Adrenal gland (tissue), 12 donors: ENCODE results near the gene TAF4. TPM values are rescaled to one million over a fixed set of nuclear protein-coding genes. Genes with fewer than 3 reads are reported as not detected.

Experiments
- DNase-seq, 7 donors: peaks; one replicate each; pipeline ENCODE4 v3.0.0-alpha.2; 2019 to 2020
- H3K27ac ChIP-seq, 5 donors: fragments of 200-600 bp; sonication (generic) in 4 of 5; 1 replicate in 3 of 5; 2 replicates in 2 of 5; pipeline versions ENCODE4 v1.5.1 to v1.8.0; 2016 to 2020; ENCODE audit warnings: mild to moderate bottlenecking in 1 of 5
- H3K27me3 ChIP-seq: fragments of 200-600 bp; 2 replicates; pipeline ENCODE4 v1.8.0; 2021
- H3K36me3 ChIP-seq, 2 donors: fragments of 200-600 bp; replicated peaks in 1 of 2; 1 replicate in 1 of 2; 2 replicates in 1 of 2; pipeline versions ENCODE4 v1.5.1 to v1.8.0; 2018 to 2022
- H3K4me1 ChIP-seq, 2 donors: fragments of 200-600 bp; replicated peaks in 1 of 2; 1 replicate in 1 of 2; 2 replicates in 1 of 2; pipeline versions ENCODE4 v1.5.1 to v1.8.0; 2018 to 2021
- H3K4me3 ChIP-seq, 4 donors: fragments of 200-600 bp; sonication (generic) in 3 of 4; one replicate each; pipeline ENCODE4 v1.5.1; 2016 to 2018
- H3K9me3 ChIP-seq, 3 donors: fragments of 200-600 bp; sonication (generic) in 1 of 3; replicated peaks in 1 of 3; 1 replicate in 2 of 3; 2 replicates in 1 of 3; pipeline versions ENCODE4 v1.5.1 to v1.8.0; 2016 to 2021
- POLR2A ChIP-seq, 2 donors: fragments of 450-650 bp; IDR thresholded peaks; one replicate each; pipeline ENCODE4 v1.6.1; 2017; ENCODE audit warnings: antibody characterized with exemption in 2 of 2, mild to moderate bottlenecking in 2 of 2, moderate library complexity in 1 of 2
- WGBS, 4 donors: extraction: QIAGEN DNeasy Blood & Tissue Kit in 2 of 4; methylation state at CpG; one replicate each; pipeline versions ENCODE4 v1.1.5 to v1.1.7; 2013 to 2017; 5-methylcytosine and 5-hydroxymethylcytosine counted together
- intact Hi-C, 2 donors: fragments of 100-400 bp; cut with DNase I; formaldehyde crosslinking; loops; one replicate each; pipeline versions ENCODE4 v1.14.1 to v1.15.0; 2022 to 2023
- polyA plus RNA-seq, 3 donors: library from polyadenylated mRNA; stranded (reverse); fragments of 200-250 nt in 2 of 3; fragments of 350-450 nt in 1 of 3; fragmentation: Illumina TruSeq in 1 of 3; extraction: RNeasy Lipid Tissue Mini Kit (QIAGEN cat#74804) in 1 of 3; gene quantifications; one replicate each; pipeline ENCODE4 v1.2.3, GENCODE V29; 2013 to 2014
- total RNA-seq, 9 donors: library from RNA; depleted of rRNA in 4 of 9; stranded (reverse); fragments of >200 nt in 4 of 9; fragments of 120-200 nt in 1 of 9; fragmentation: NEBNext Ultra II Directional in 1 of 9; extraction: Animal tissue kit (Norgen Biotek cat#: 25700) in 1 of 9; gene quantifications; one replicate each; pipeline versions ENCODE4 v1.1.0 to v1.2.4, GENCODE V29; 2013 to 2023
- TF ChIP-seq, protein P1 (sequence below), 6 experiments: fragments of 450-650 bp in 4 of 6; fragments of 200-600 bp in 2 of 6; sonication (generic) in 1 of 6; IDR thresholded peaks; 1 replicate in 5 of 6; 2 replicates in 1 of 6; pipeline versions ENCODE4 v1.5.1 to v1.8.0; 2016 to 2021; ENCODE audit warnings: antibody characterized with exemption in 6 of 6, mild to moderate bottlenecking in 2 of 6, moderate library complexity in 1 of 6
- donor health status: healthy with polysubstance abuse.
- donor health status: Bipolar disorder and iron deficiency.
- donor health status: DM: yes; HTN: yes; CAD: no.
- donor health status: DM: no; HTN: no; CAD: no.
- donor health status: DM: no; HTN: no; CAD: no.
- donor health status: DM: yes; HTN: yes; CAD: no.

Gene TAF4
- total and polyA plus RNA-seq, 12 donors = 5.2 to 30.9 (median 14.8) TPM

DNA sequence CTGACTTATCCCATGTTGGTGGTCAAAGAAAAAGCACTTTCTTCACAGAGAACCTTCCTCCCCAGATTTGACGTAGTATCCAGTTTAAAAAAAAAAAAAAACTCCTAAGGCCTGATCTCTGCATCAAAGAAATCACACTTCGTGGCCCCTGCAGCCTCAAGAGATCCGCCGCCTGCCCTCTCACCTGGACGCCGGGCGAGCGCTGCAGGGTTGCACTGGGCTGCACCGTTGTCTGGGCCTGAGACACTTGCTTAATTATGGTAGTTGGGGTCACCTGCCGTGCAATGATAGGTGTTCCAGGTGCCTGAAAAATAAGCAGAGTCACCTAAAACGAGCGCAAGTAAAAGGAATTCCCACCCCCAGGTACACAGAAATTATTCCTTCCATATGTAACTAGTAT is 53.0 kb downstream of the TAF4 start:
- Histone ChIP-seq H3K36me3 (peaks cover 0 to 42% of the 10 kb centered on the region in 2 donors), H3K4me1 (no peaks in the 10 kb centered on the region), H3K9me3 (no peaks in the 10 kb centered on the region), H3K27ac (no peak overlapping the region), H3K27me3 (no peaks in the 10 kb centered on the region), H3K4me3 (no peak overlapping the region)
- TF ChIP-seq POLR2A (IDR thresholded peaks at IDR 0.05) = no peak
- TF ChIP-seq, protein P1, sequence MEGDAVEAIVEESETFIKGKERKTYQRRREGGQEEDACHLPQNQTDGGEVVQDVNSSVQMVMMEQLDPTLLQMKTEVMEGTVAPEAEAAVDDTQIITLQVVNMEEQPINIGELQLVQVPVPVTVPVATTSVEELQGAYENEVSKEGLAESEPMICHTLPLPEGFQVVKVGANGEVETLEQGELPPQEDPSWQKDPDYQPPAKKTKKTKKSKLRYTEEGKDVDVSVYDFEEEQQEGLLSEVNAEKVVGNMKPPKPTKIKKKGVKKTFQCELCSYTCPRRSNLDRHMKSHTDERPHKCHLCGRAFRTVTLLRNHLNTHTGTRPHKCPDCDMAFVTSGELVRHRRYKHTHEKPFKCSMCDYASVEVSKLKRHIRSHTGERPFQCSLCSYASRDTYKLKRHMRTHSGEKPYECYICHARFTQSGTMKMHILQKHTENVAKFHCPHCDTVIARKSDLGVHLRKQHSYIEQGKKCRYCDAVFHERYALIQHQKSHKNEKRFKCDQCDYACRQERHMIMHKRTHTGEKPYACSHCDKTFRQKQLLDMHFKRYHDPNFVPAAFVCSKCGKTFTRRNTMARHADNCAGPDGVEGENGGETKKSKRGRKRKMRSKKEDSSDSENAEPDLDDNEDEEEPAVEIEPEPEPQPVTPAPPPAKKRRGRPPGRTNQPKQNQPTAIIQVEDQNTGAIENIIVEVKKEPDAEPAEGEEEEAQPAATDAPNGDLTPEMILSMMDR (IDR thresholded peaks at IDR 0.05) = no peak
- no peak for DNase-seq
- 93 to 95% (median 94%) methylated on average over 12 of the region's 12 CpGs for WGBS, 4 donors
- intact Hi-C loops = loop anchor here (5.0 to 10.0 kb wide), 3 partner anchors 125 to 362 kb away; no protein-coding TSS in a partner anchor

DNA sequence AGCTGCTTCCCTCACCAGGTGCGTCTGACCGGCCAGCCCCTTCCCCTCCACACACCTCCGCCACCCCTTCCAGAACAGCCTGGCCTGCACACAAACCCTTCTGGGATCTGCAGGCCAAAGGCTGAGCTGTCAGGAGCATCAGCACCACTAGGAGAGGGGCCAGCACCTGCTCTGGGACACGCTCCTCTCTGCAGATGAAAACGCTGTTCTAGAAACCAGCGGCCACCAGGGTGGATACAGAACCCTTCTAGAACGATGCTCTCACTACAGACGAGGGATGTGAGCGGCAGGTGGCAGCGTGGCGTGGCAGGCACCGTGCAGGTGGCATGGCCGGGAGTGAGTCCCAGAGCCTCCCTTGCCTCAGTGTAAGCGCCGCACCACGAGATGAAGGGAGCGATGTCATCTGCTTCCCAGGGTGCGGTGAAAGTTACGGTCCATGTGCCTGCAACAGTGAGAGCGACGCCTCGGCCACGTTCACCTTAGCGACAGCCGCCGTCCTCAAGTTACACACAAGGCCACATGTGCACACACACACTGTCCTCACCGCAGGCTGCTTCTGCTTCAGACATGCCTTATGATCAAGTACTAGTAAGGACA is 53.6 kb downstream of the TAF4 start:
- Histone ChIP-seq H3K36me3 (peaks cover 0 to 48% of the 10 kb centered on the region in 2 donors), H3K4me3 (no peak overlapping the region), H3K4me1 (no peaks in the 10 kb centered on the region), H3K9me3 (no peaks in the 10 kb centered on the region), H3K27ac (no peak overlapping the region), H3K27me3 (no peaks in the 10 kb centered on the region)
- 94 to 95% (median 94%) methylated on average over 24 to 27 of the region's 27 CpGs for WGBS, 4 donors
- no peak for TF ChIP-seq POLR2A (IDR thresholded peaks at IDR 0.05)
- TF ChIP-seq, protein P1 (IDR thresholded peaks at IDR 0.05) = no peak
- DNase-seq = no peak
- intact Hi-C loops = loop anchor here (5.0 to 10.0 kb wide), 3 partner anchors 125 to 363 kb away; no protein-coding TSS in a partner anchor

DNA sequence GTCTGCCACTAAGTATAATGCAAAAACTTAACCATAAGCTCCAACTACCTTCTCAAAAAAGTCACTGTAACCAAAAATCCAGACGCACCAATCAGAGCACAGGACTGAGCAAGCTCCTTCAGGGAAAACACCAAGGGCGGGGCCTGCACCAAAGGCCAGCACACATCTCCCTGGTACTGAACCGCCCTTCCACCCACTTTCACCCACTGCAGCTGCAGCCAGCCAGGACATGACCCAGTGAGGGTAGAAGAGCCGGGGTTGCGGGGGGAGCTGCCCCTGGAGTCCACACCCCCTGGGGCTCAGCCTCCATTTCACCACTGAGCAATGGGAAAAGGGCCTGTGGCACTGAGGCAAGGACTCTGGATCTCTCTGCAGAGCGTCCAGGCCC is 54.3 kb downstream of the TAF4 start:
- Histone ChIP-seq H3K9me3 (no peaks in the 10 kb centered on the region), H3K36me3 (peaks cover 0 to 54% of the 10 kb centered on the region in 2 donors), H3K27me3 (no peaks in the 10 kb centered on the region), H3K4me3 (no peak overlapping the region), H3K4me1 (no peaks in the 10 kb centered on the region), H3K27ac (no peak overlapping the region)
- TF ChIP-seq, protein P1 (IDR thresholded peaks at IDR 0.05) = no peak
- TF ChIP-seq POLR2A (IDR thresholded peaks at IDR 0.05) = no peak
- no peak for DNase-seq
- intact Hi-C loops = loop anchor here (5.0 to 10.0 kb wide), 3 partner anchors 126 to 363 kb away; no protein-coding TSS in a partner anchor
- 88 to 100% (median 89%) methylated on average over 2 to 6 of the region's 6 CpGs for WGBS, 4 donors

DNA sequence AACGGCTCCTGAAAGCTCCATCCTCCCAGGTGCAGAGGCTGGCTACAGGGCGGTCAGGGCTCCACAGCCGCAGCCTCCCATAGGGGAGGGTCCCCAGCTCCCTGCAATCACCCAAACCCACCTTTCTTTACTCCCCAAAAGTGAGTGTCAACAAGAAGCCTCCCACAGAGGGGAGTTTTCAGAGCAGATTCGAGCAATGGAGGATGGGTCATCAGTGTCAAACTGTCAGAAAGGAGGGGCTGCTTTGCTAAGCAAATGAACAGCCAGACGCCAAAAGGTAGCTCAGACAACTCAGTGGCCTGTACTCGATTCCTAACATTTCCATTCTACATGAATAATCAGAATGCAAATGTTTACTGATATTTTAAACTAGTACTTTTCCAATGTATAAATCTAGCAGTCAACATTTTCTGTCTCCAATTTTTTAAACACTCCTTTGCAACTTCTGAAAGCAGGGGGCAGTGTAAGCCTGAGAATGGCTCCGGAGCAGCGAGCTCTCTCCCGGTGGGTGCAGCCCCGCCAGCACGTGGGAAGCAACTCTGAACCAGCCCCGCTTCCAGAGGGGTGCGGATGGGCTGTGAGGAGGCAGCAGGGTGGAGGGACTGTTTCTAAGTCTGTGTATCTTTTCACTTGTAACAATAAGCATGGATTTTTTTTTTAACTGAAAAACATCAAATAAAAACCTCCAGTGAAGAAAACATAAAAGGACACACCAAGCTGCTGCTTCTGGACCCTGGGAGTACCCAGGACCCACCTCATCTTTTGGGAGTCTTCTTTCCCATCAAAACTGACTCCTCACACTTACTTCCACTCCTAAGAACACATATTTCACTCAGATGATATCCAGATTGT is 54.9 kb downstream of the TAF4 start:
- TF ChIP-seq, protein P1 (IDR thresholded peaks at IDR 0.05) = peak; percentile 41 to 80 (median 73)
- no peak for TF ChIP-seq POLR2A (IDR thresholded peaks at IDR 0.05)
- H3K27ac ChIP-seq = no peak overlapping the region
- H3K36me3 ChIP-seq = peaks cover 0 to 60% of the 10 kb centered on the region in 2 donors
- 40 to 45% (median 41%) methylated on average over 13 of the region's 13 CpGs for WGBS, 4 donors
- intact Hi-C loops = loop anchor here (5.0 to 10.0 kb wide), 3 partner anchors 127 to 364 kb away; no protein-coding TSS in a partner anchor
- no peaks in the 10 kb centered on the region for H3K9me3 ChIP-seq
- DNase-seq = peak; percentile 44 to 68 (median 61)
- H3K4me1 ChIP-seq = no peaks in the 10 kb centered on the region
- no peak overlapping the region for H3K4me3 ChIP-seq
- H3K27me3 ChIP-seq = no peaks in the 10 kb centered on the region
